Measurements from ENCODE around the gene CADM1.

GRCh38 chr11:115326526-115326925 lies 177.7 kb downstream of the CADM1 start:
- TF ChIP-seq CTCF (IDR thresholded peaks at IDR 0.05) (no peak), POLR2A (IDR thresholded peaks at IDR 0.05) (no peak), POLR2AphosphoS5 (IDR thresholded peaks at IDR 0.05) (no peak)
